Gastrocnemius medialis (tissue), 4 donors: Measurements from ENCODE around the gene TMIGD1.

Experiments used
- POLR2A ChIP-seq, 2 donors: fragments of 450-650 bp; IDR thresholded peaks; one replicate each; pipeline ENCODE4 v1.6.1; 2017; ENCODE audit warnings: antibody characterized with exemption in 2 of 2, mild to moderate bottlenecking in 2 of 2, moderate library complexity in 2 of 2
- TF ChIP-seq, protein P1 (sequence below), 5 experiments: fragments of 450-650 bp in 3 of 5; fragments of 200-600 bp in 2 of 5; sonication (generic) in 2 of 5; IDR thresholded peaks in 4 of 5; conservative IDR thresholded peaks in 1 of 5; 1 replicate in 4 of 5; 2 replicates in 1 of 5; pipeline ENCODE4 v1.5.1; 2016 to 2019; ENCODE audit warnings: antibody characterized with exemption in 5 of 5, mild to moderate bottlenecking in 3 of 5, moderate library complexity in 3 of 5

DNA sequence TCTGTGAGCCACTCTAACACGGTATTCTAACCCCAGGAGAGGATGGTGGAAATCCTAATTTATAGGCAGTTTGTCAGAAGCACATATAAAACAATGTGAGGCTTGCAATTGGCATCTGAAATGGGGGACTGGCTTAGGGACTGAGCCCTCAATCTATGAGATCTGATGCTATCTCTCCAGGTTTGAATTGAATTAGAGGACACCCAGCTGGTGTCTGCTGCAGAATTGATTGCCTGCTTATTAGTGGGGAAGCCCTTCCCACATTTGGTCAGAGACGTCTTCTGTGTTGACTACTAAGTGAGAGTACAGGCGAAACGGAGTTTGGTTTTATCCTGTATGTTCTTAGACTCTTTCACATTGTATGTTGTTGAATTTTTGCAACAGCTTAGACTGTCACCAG lies 13.6 kb upstream of the TMIGD1 start:
- TF ChIP-seq, protein P1, sequence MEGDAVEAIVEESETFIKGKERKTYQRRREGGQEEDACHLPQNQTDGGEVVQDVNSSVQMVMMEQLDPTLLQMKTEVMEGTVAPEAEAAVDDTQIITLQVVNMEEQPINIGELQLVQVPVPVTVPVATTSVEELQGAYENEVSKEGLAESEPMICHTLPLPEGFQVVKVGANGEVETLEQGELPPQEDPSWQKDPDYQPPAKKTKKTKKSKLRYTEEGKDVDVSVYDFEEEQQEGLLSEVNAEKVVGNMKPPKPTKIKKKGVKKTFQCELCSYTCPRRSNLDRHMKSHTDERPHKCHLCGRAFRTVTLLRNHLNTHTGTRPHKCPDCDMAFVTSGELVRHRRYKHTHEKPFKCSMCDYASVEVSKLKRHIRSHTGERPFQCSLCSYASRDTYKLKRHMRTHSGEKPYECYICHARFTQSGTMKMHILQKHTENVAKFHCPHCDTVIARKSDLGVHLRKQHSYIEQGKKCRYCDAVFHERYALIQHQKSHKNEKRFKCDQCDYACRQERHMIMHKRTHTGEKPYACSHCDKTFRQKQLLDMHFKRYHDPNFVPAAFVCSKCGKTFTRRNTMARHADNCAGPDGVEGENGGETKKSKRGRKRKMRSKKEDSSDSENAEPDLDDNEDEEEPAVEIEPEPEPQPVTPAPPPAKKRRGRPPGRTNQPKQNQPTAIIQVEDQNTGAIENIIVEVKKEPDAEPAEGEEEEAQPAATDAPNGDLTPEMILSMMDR (IDR thresholded peaks at IDR 0.05 in 4 of 5, conservative IDR thresholded peaks at IDR 0.05 in 1 of 5): no peak
- no peak for TF ChIP-seq POLR2A (IDR thresholded peaks at IDR 0.05)
